HG03045 (cell line): ENCODE data around the gene PRMT5.

Experiments used
- ATAC-seq: cut with Tn5 transposase; IDR thresholded peaks from one replicate; pipeline ENCODE4 v1.9.1; 2021; ENCODE audit warnings: mild to moderate bottlenecking, moderate library complexity; ENCODE audit not compliant: unreplicated experiment

Gene PRMT5

GRCh38 chr14:22878271-22879246 is 50.6 kb downstream of the PRMT5 start:
- ATAC-seq, result no peak

- ATAC-seq, result no peak
Observed at GRCh38 chr14:22877000-22877501, 52.1 kb downstream of the PRMT5 start.

- no peak for ATAC-seq
Observed at GRCh38 chr14:22875748-22876319, 53.3 kb downstream of the PRMT5 start.

GRCh38 chr14:22875003-22875747 is 54.0 kb downstream of the PRMT5 start:
- ATAC-seq, result no peak

GRCh38 chr14:22872833-22873520 is 56.2 kb downstream of the PRMT5 start:
- no peak for ATAC-seq

GRCh38 chr14:22872033-22872832 is 56.9 kb downstream of the PRMT5 start:
- peak; percentile 23 for ATAC-seq

- peak; percentile 83 for ATAC-seq
Observed at GRCh38 chr14:22871224-22872032, 57.7 kb downstream of the PRMT5 start, which contains the start of gene LRP10. Gene LRP10 (plus strand): TSS chr14:22871740. CDS start chr14:22872304, 564 bp downstream.

GRCh38 chr14:22870811-22871223 is 58.4 kb downstream of the PRMT5 start:
- ATAC-seq, result peak; percentile 20
